CD14-positive monocyte (primary cell): ENCODE data around the gene JADE3. TPM values are rescaled to one million over a fixed set of nuclear protein-coding genes. Genes with fewer than 3 reads are reported as not detected.

Experiments used
- DNase-seq, 3 donors: peaks; one replicate each; pipeline ENCODE4 v3.0.0-alpha.2; 2011 to 2022
- H2AFZ ChIP-seq: 2 replicates; pipeline ENCODE4 v1.6.0; 2012; ENCODE audit warnings: mild to moderate bottlenecking, low read depth, low read length, inconsistent platforms; ENCODE audit not compliant: insufficient read depth, poor library complexity, severe bottlenecking
- H3K27ac ChIP-seq, 2 donors: 1 replicate in 1 of 2; 2 replicates in 1 of 2; pipeline ENCODE4 v1.5.1; 2012 to 2013; ENCODE audit warnings: low read length in 2 of 2, control low read depth in 1 of 2, inconsistent platforms in 1 of 2, low read depth in 1 of 2, mild to moderate bottlenecking in 1 of 2
- H3K27me3 ChIP-seq, 2 donors: one replicate each; pipeline versions ENCODE4 v1.6.0 to v1.6.1; 2011 to 2013; ENCODE audit warnings: low read length in 2 of 2; ENCODE audit not compliant: control insufficient read depth in 2 of 2, insufficient read depth in 2 of 2
- H3K36me3 ChIP-seq, 2 donors: replicated peaks in 1 of 2; 1 replicate in 1 of 2; 2 replicates in 1 of 2; pipeline versions ENCODE4 v1.5.1 to v1.6.1; 2012 to 2013; ENCODE audit warnings: low read length in 2 of 2, control low read depth in 1 of 2, inconsistent platforms in 1 of 2, mild to moderate bottlenecking in 1 of 2; ENCODE audit not compliant: insufficient read depth in 2 of 2, control insufficient read depth in 1 of 2
- H3K4me1 ChIP-seq, 2 donors: 1 replicate in 1 of 2; 2 replicates in 1 of 2; pipeline versions ENCODE4 v1.5.1 to v1.6.1; 2012 to 2013; ENCODE audit warnings: low read length in 2 of 2, control low read depth in 1 of 2, inconsistent platforms in 1 of 2, mild to moderate bottlenecking in 1 of 2, moderate library complexity in 1 of 2; ENCODE audit not compliant: insufficient read depth in 2 of 2, control insufficient read depth in 1 of 2
- H3K4me2 ChIP-seq: replicated peaks from 2 replicates; pipeline ENCODE3; 2012; ENCODE audit warnings: low read length, moderate library complexity, mild to moderate bottlenecking; ENCODE audit not compliant: poor library complexity, severe bottlenecking; ENCODE audit errors: extremely low read depth
- H3K4me3 ChIP-seq, 3 experiments: fragments of 200-600 bp in 1 of 3; sonication (generic) in 1 of 3; replicated peaks in 1 of 3; 1 replicate in 2 of 3; 2 replicates in 1 of 3; pipeline ENCODE4 v1.5.1; 2011 to 2013; ENCODE audit warnings: low read length in 3 of 3, mild to moderate bottlenecking in 3 of 3, control low read depth in 2 of 3, low read depth in 2 of 3, inconsistent platforms in 1 of 3, moderate library complexity in 1 of 3
- H3K79me2 ChIP-seq: 2 replicates; pipeline ENCODE4 v1.6.0; 2012; ENCODE audit warnings: mild to moderate bottlenecking, control low read depth, inconsistent platforms, low read length, moderate library complexity; ENCODE audit not compliant: insufficient read depth
- H3K9ac ChIP-seq: 2 replicates; pipeline ENCODE4 v1.6.0; 2017; ENCODE audit warnings: low read length, mild to moderate bottlenecking; ENCODE audit not compliant: insufficient read depth, poor library complexity, severe bottlenecking
- H3K9me3 ChIP-seq, 2 donors: replicated peaks in 1 of 2; 1 replicate in 1 of 2; 2 replicates in 1 of 2; pipeline versions ENCODE4 v1.5.1 to v1.6.1; 2012 to 2013; ENCODE audit warnings: low read length in 2 of 2, control low read depth in 1 of 2; ENCODE audit not compliant: control insufficient read depth in 1 of 2, insufficient read depth in 1 of 2
- H4K20me1 ChIP-seq: 2 replicates; pipeline ENCODE4 v1.6.0; 2012; ENCODE audit warnings: mild to moderate bottlenecking, low read length, control low read depth, moderate library complexity; ENCODE audit not compliant: insufficient read depth
- H3K27ac Mint-ChIP-seq, 7 donors: one replicate each; pipeline ENCODE4 v1.8.0; 2020; ENCODE audit warnings: mild to moderate bottlenecking in 7 of 7, mixed read lengths in 7 of 7, moderate library complexity in 6 of 7, inconsistent platforms in 2 of 7
- H3K27me3 Mint-ChIP-seq, 3 donors: one replicate each; pipeline ENCODE4 v1.8.0; 2021 to 2022; ENCODE audit warnings: low read depth in 3 of 3, mild to moderate bottlenecking in 3 of 3, mixed read lengths in 3 of 3, moderate library complexity in 3 of 3, inconsistent platforms in 1 of 3
- H3K36me3 Mint-ChIP-seq, 2 donors: one replicate each; pipeline ENCODE4 v1.8.0; 2020; ENCODE audit warnings: mixed read lengths in 2 of 2, inconsistent platforms in 1 of 2, mild to moderate bottlenecking in 1 of 2
- H3K4me1 Mint-ChIP-seq: one replicate; pipeline ENCODE4 v1.8.0; 2020; ENCODE audit warnings: mild to moderate bottlenecking, mixed read lengths
- H3K4me3 Mint-ChIP-seq, 2 donors: one replicate each; pipeline ENCODE4 v1.8.0; 2020; ENCODE audit warnings: mild to moderate bottlenecking in 2 of 2, mixed read lengths in 2 of 2, moderate library complexity in 1 of 2
- H3K9me3 Mint-ChIP-seq, 7 donors: one replicate each; pipeline ENCODE4 v1.8.0; 2020 to 2022; ENCODE audit warnings: mixed read lengths in 7 of 7, mild to moderate bottlenecking in 6 of 7, moderate library complexity in 6 of 7, inconsistent platforms in 2 of 7
- CTCF ChIP-seq: fragments of 200-600 bp; IDR thresholded peaks from one replicate; pipeline ENCODE4 v1.8.0; 2022; ENCODE audit warnings: antibody characterized with exemption, mild to moderate bottlenecking
- WGBS: methylation state at CpG from one replicate; pipeline ENCODE4 v1.1.5; 2013; ENCODE audit warnings: missing lambda C conversion rate; ENCODE audit not compliant: insufficient coverage; 5-methylcytosine and 5-hydroxymethylcytosine counted together
- intact Hi-C, 2 donors: fragments of 100-400 bp; cut with micrococcal nuclease; formaldehyde crosslinking; loops; one replicate each; pipeline versions ENCODE4 v1.15.0 to v1.15.1; 2023
- polyA plus RNA-seq, 3 donors: library from polyadenylated mRNA; depleted of rRNA in 1 of 3; unstranded in 2 of 3; stranded (reverse) in 1 of 3; fragments of 300-500 nt in 2 of 3; fragments of >200 nt in 1 of 3; fragmentation: Illumina TruSeq in 2 of 3; gene quantifications; 1 replicate in 2 of 3; 2 replicates in 1 of 3; pipeline ENCODE4 v1.2.3, GENCODE V29; 2012 to 2021

Gene JADE3
- polyA plus RNA-seq, 3 donors: 0.03 to 0.43 (median 0.19) TPM

DNA sequence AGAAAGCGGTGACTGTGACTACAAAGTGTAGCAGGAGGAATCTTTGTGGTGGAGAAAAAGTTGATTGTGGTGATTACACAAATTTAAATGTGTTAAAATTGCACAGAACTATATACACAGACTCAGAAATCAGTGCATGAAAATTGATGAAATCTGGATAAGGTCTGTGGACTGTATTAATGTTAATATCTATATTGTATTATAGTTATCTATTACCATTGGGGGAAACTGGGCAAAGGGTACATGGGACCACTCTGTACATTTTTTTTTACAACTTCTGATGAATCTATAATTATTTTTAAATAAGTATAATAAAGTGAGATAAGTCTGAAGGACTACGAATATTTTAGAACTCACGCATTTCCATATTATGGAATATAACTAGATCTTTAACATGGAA lies 1.8 kb upstream of the JADE3 start:
- H3K4me3 Mint-ChIP-seq: peak overlapping the region in 1 of 2 donors; percentile 28
- intact Hi-C loops: no loop called here
- peaks cover 11% of the 10 kb centered on the region for H3K4me1 Mint-ChIP-seq

More for the DNA sequence above, 1.8 kb upstream of the JADE3 start:
- Histone ChIP-seq H3K4me3 (no peak overlapping the region), H3K36me3 (no peaks in the 10 kb centered on the region), H4K20me1 (no peaks in the 10 kb centered on the region), H3K4me1 (peaks cover 8% of the 10 kb centered on the region in 2 donors), H3K4me2 (no peak overlapping the region), H2AFZ (no peak overlapping the region), H3K27me3 (peaks cover 0 to 12% of the 10 kb centered on the region in 2 donors), H3K9me3 (no peaks in the 10 kb centered on the region), H3K9ac (no peak overlapping the region), H3K79me2 (peaks cover 5% of the 10 kb centered on the region), H3K27ac (no peak overlapping the region)
- no peaks in the 10 kb centered on the region for H3K36me3 Mint-ChIP-seq
- no peak overlapping the region for H3K27ac Mint-ChIP-seq
- TF ChIP-seq CTCF: no peak
- peaks cover 0 to 12% (median 2%) of the 10 kb centered on the region in 7 donors for H3K9me3 Mint-ChIP-seq
- DNase-seq: no peak
- peaks cover 8 to 18% (median 15%) of the 10 kb centered on the region in 3 donors for H3K27me3 Mint-ChIP-seq
- whole genome bisulfite sequencing: no CpG with 5 or more reads among the region's 3 CpGs
